PC-3 (cell line): ENCODE measurements around the gene ADAMTS4. TPM values are rescaled to one million over a fixed set of nuclear protein-coding genes. Genes with fewer than 3 reads are reported as not detected.

Experiments used
- ATAC-seq: fragments of 200-7000 bp; cut with Tn5 transposase; 2 replicates; pipeline ENCODE4 v1.9.1; 2020; ENCODE audit warnings: mild to moderate bottlenecking, moderate library complexity
- BruUV-seq: library from RNA; stranded (reverse); fragments of 400-500 nt; replicated peaks from 2 replicates; lab custom pipeline; 2021; lab: Mats Ljungman, UMichigan
- CTCF ChIA-PET: fragments of 300-600 bp; sonication (Branson Sonifier 250); formaldehyde crosslinking; loops from one replicate; lab custom pipeline; 2022; ENCODE audit warnings: antibody characterized with exemption; lab: Charles Lee
- POLR2A ChIA-PET: fragments of 300-600 bp; sonication (Branson Sonifier 250); formaldehyde crosslinking; loops from one replicate; lab custom pipeline; 2022; ENCODE audit warnings: antibody characterized with exemption; ENCODE audit not compliant: unreplicated experiment; lab: Charles Lee
- DNase-seq: peaks from one replicate; pipeline ENCODE4 v3.0.0-alpha.2; 2015
- H2AFZ ChIP-seq: fragments of 300-600 bp; sonication (generic); 2 replicates; pipeline ENCODE4 v1.6.0; 2016; ENCODE audit warnings: antibody characterized with exemption, low read length
- H3F3A ChIP-seq: fragments of 300-600 bp; sonication (generic); one replicate; pipeline ENCODE4 v1.6.0; 2017; ENCODE audit warnings: antibody characterized with exemption, low read length, control low read depth, mild to moderate bottlenecking; ENCODE audit not compliant: unreplicated experiment
- H3K27ac ChIP-seq: fragments of 300-600 bp; sonication (generic); 2 replicates; pipeline ENCODE4 v1.5.1; 2016; ENCODE audit warnings: mild to moderate bottlenecking, low read length
- H3K27me3 ChIP-seq: fragments of 300-600 bp; sonication (generic); 2 replicates; pipeline ENCODE4 v1.6.1; 2016; ENCODE audit warnings: low read length, mixed read lengths
- H3K36me3 ChIP-seq: fragments of 300-600 bp; sonication (generic); 2 replicates; pipeline ENCODE4 v1.6.1; 2016; ENCODE audit warnings: low read depth, mixed run types, low read length, mixed read lengths
- H3K4me1 ChIP-seq: fragments of 300-600 bp; sonication (generic); 2 replicates; pipeline ENCODE4 v1.5.1; 2016; ENCODE audit warnings: low read length; ENCODE audit not compliant: insufficient read depth
- H3K4me2 ChIP-seq: fragments of 300-600 bp; sonication (generic); 2 replicates; pipeline ENCODE4 v1.6.0; 2016; ENCODE audit warnings: low read length
- H3K4me3 ChIP-seq: fragments of 300-600 bp; sonication (generic); 2 replicates; pipeline ENCODE4 v1.5.1; 2016; ENCODE audit warnings: mild to moderate bottlenecking, low read length, mixed read lengths
- H3K79me2 ChIP-seq: fragments of 300-600 bp; sonication (generic); 2 replicates; pipeline ENCODE4 v1.6.1; 2017; ENCODE audit warnings: low read length, mixed read lengths
- H3K9ac ChIP-seq: fragments of 300-600 bp; sonication (generic); 2 replicates; pipeline ENCODE4 v1.6.0; 2016; ENCODE audit warnings: mild to moderate bottlenecking, low read length
- H3K9me2 ChIP-seq: fragments of 300-600 bp; sonication (generic); replicated peaks from 2 replicates; pipeline ENCODE4 v1.6.1; 2016; ENCODE audit warnings: mixed run types, low read length, mixed read lengths
- H3K9me3 ChIP-seq: fragments of 300-600 bp; sonication (generic); 2 replicates; pipeline ENCODE4 v1.6.1; 2016; ENCODE audit warnings: low read length, mixed read lengths
- H4K20me1 ChIP-seq: fragments of 300-600 bp; sonication (generic); 2 replicates; pipeline ENCODE4 v1.6.1; 2016; ENCODE audit warnings: low read length, mixed read lengths
- EZH2 ChIP-seq: fragments of 300-600 bp; sonication (generic); IDR thresholded peaks from one replicate; pipeline ENCODE4 v1.6.1; 2017; ENCODE audit warnings: antibody characterized with exemption, mild to moderate bottlenecking, low read length; ENCODE audit not compliant: unreplicated experiment
- EZH2phosphoT487 ChIP-seq: fragments of 300-600 bp; sonication (generic); IDR thresholded peaks from 2 replicates; pipeline ENCODE4 v1.6.1; 2018; ENCODE audit warnings: mild to moderate bottlenecking, antibody characterized with exemption, low read length, borderline replicate concordance
- intact Hi-C: fragments of 100-400 bp; cut with micrococcal nuclease; formaldehyde crosslinking; loops from 2 replicates; pipeline ENCODE4 v1.9.0; 2023
- total RNA-seq: library from RNA; depleted of rRNA; stranded (reverse); fragments of >200 nt; gene quantifications from 2 replicates; pipeline ENCODE4 v1.2.3, GENCODE V29; 2014
- TF ChIP-seq, protein P1 (sequence below): fragments of 300-600 bp; sonication (generic); conservative IDR thresholded peaks from 2 replicates; pipeline ENCODE4 v1.5.1; 2017; ENCODE audit warnings: antibody characterized with exemption, low read depth, mild to moderate bottlenecking, low read length

Gene ADAMTS4
- total RNA-seq, 1 experiment from 2014 or later: not detected

DNA sequence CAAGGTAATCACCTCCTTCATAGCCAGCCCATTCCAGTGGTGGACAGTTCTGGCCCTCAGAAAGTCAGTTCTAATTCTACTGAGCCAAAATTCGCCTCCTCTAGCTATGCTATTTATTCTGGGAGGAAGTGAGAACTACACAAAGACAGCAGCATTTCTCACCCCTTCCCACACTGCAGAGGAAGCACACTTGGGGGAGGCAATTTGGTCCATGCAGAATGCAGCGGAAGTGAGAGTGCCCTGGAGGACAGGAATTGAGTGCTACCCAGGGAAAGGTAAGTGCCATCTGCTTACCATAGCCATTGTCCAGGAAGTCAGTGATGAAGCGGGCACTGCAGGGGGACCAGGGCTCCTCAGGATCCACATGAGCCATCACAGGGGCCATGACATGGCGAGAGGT lies 3.7 kb downstream of the ADAMTS4 start:
- Histone ChIP-seq H3K9ac (no peak overlapping the region), H3K36me3 (no peaks in the 10 kb centered on the region), H3K79me2 (no peaks in the 10 kb centered on the region), H3K27ac (no peak overlapping the region), H3K9me2 (no peaks in the 10 kb centered on the region), H3K27me3 (no peaks in the 10 kb centered on the region), H2AFZ (no peak overlapping the region), H4K20me1 (no peaks in the 10 kb centered on the region), H3K4me2 (no peak overlapping the region), H3K4me1 (peaks cover 5% of the 10 kb centered on the region; the same call in 1 of the 2 replicates), H3K4me3 (no peak overlapping the region), H3K9me3 (no peaks in the 10 kb centered on the region), H3F3A (no peaks in the 10 kb centered on the region)
- ATAC-seq: no peak
- no peak for DNase-seq
- no TSS peak for BruUV-seq
- intact Hi-C loops: no loop called here
- ChIA-PET POLR2A (no interaction called here), CTCF (interaction anchor here (1.6 kb wide), 1 partner anchor 30 kb away, joined by 8 read pairs; the partner anchor contains the start of gene TOMM40L)
- TF ChIP-seq, protein P1, sequence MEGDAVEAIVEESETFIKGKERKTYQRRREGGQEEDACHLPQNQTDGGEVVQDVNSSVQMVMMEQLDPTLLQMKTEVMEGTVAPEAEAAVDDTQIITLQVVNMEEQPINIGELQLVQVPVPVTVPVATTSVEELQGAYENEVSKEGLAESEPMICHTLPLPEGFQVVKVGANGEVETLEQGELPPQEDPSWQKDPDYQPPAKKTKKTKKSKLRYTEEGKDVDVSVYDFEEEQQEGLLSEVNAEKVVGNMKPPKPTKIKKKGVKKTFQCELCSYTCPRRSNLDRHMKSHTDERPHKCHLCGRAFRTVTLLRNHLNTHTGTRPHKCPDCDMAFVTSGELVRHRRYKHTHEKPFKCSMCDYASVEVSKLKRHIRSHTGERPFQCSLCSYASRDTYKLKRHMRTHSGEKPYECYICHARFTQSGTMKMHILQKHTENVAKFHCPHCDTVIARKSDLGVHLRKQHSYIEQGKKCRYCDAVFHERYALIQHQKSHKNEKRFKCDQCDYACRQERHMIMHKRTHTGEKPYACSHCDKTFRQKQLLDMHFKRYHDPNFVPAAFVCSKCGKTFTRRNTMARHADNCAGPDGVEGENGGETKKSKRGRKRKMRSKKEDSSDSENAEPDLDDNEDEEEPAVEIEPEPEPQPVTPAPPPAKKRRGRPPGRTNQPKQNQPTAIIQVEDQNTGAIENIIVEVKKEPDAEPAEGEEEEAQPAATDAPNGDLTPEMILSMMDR: no peak
- TF ChIP-seq EZH2 (no peak), EZH2phosphoT487 (no peak)

DNA sequence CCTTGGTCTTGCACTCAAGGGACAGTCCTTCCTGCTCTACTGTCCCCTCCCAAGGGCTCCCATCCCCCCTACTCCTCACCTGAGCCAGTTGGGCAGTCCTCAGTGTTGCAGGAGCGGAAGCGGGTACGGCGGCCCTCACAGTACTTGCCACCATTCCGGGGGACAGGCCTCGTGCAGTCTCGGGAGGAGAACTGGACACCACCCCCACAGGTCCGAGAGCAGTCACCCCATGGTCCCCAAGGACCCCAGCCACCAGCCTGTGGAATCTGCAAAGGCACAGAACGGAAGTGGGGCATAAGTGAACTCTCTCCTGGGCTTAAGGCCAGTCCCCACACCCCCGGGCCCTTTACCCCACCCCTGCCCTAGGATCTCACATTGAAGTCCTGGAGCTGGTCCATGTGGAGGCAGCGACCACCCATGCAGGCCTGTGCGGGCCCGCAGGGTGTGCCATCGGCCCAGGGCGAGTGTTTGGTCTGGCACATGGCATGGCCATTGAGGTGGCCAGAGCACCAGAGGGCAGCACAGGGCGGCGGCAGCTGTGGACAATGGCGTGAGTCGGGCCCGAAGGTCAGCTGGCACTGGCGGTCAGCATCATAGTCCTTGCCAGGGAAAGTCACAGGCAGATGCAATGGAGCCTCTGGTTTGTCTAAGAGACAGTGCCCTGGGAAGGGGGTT lies 5.2 kb downstream of the ADAMTS4 start:
- H3K9ac ChIP-seq: no peak overlapping the region
- ATAC-seq (peak; percentile 34), DNase-seq (no peak)
- CTCF ChIA-PET: interaction anchor here (0.8 to 1.6 kb wide), 3 partner anchors 27 to 181 kb away, joined by 3 to 8 read pairs (median 5); partner anchors contain the start of gene TOMM40L
- H3F3A ChIP-seq: no peaks in the 10 kb centered on the region
- BruUV-seq: no TSS peak
- no peak overlapping the region for H3K4me3 ChIP-seq
- no peaks in the 10 kb centered on the region for H3K9me2 ChIP-seq
- POLR2A ChIA-PET: no interaction called here
- H3K36me3 ChIP-seq: no peaks in the 10 kb centered on the region
- H3K4me2 ChIP-seq: no peak overlapping the region
- peaks cover 5% of the 10 kb centered on the region; the same call in 1 of the 2 replicates for H3K4me1 ChIP-seq
- intact Hi-C loops: no loop called here
- H2AFZ ChIP-seq: peak overlapping the region; percentile 28; the same call in 1 of the 2 replicates
- H4K20me1 ChIP-seq: no peaks in the 10 kb centered on the region
- no peaks in the 10 kb centered on the region for H3K9me3 ChIP-seq
- H3K27me3 ChIP-seq: no peaks in the 10 kb centered on the region
- H3K79me2 ChIP-seq: no peaks in the 10 kb centered on the region
- no peak overlapping the region for H3K27ac ChIP-seq
- no peak for TF ChIP-seq EZH2
- TF ChIP-seq, protein P1: peak; percentile 19; the same call in 1 of the 2 replicates
